Body of pancreas (tissue), 4 donors: ENCODE data around the gene CYGB. TPM values are rescaled to one million over a fixed set of nuclear protein-coding genes. Genes with fewer than 3 reads are reported as not detected.

Source experiments
- ATAC-seq: fragments of 150-250 bp; one replicate; pipeline ENCODE4 v1.9.1; 2016
- DNase-seq, 4 donors: peaks; one replicate each; pipeline ENCODE4 v3.0.0-alpha.2; 2019
- H3K27ac ChIP-seq, 4 donors: fragments of 200-600 bp; sonication (generic); 1 replicate in 3 of 4; 2 replicates in 1 of 4; pipeline versions ENCODE4 v1.5.1 to v1.6.1; 2016 to 2019; ENCODE audit warnings: mild to moderate bottlenecking in 1 of 4, mixed read lengths in 1 of 4, moderate library complexity in 1 of 4
- H3K27me3 ChIP-seq, 2 donors: fragments of 200-600 bp; sonication (generic); one replicate each; pipeline ENCODE4 v1.6.0; 2016; ENCODE audit warnings: mild to moderate bottlenecking in 1 of 2
- H3K36me3 ChIP-seq, 2 donors: fragments of 200-600 bp; sonication (generic); replicated peaks in 1 of 2; 2 replicates each; pipeline ENCODE4 v1.5.1; 2016; ENCODE audit warnings: low read depth in 2 of 2; ENCODE audit not compliant: insufficient read depth in 1 of 2
- H3K4me1 ChIP-seq: fragments of 200-600 bp; sonication (generic); one replicate; pipeline ENCODE4 v1.6.0; 2016
- H3K4me3 ChIP-seq, 2 donors: fragments of 200-600 bp; sonication (generic); 1 replicate in 1 of 2; 2 replicates in 1 of 2; pipeline ENCODE4 v1.5.1; 2016 to 2019
- H3K9me3 ChIP-seq, 3 donors: fragments of 200-600 bp; sonication (generic); 1 replicate in 2 of 3; 2 replicates in 1 of 3; pipeline ENCODE4 v1.5.1; 2016
- POLR2A ChIP-seq, 3 donors: fragments of 450-650 bp; IDR thresholded peaks; one replicate each; pipeline ENCODE4 v1.6.1; 2016; ENCODE audit warnings: antibody characterized with exemption in 3 of 3, mild to moderate bottlenecking in 2 of 3
- WGBS, 2 donors: methylation state at CpG; one replicate each; pipeline ENCODE4 v1.1.5; 2017; 5-methylcytosine and 5-hydroxymethylcytosine counted together
- intact Hi-C: fragments of 100-400 bp; cut with DNase I; formaldehyde crosslinking; loops from one replicate; pipeline ENCODE4 v1.15.1; 2023
- total RNA-seq, 2 donors: library from RNA; depleted of rRNA; stranded (reverse); fragments of >200 nt; gene quantifications; one replicate each; pipeline ENCODE4 v1.1.0, GENCODE V29; 2016
- TF ChIP-seq, protein P1 (sequence below), 7 experiments: fragments of 450-650 bp in 4 of 7; fragments of 200-600 bp in 3 of 7; sonication (generic) in 3 of 7; IDR thresholded peaks; one replicate each; pipeline ENCODE4 v1.5.1; 2016 to 2019; ENCODE audit warnings: antibody characterized with exemption in 7 of 7

The CYGB gene
- total RNA-seq, 2 donors from 2014 or later: 9.6 to 21.1 TPM

DNA sequence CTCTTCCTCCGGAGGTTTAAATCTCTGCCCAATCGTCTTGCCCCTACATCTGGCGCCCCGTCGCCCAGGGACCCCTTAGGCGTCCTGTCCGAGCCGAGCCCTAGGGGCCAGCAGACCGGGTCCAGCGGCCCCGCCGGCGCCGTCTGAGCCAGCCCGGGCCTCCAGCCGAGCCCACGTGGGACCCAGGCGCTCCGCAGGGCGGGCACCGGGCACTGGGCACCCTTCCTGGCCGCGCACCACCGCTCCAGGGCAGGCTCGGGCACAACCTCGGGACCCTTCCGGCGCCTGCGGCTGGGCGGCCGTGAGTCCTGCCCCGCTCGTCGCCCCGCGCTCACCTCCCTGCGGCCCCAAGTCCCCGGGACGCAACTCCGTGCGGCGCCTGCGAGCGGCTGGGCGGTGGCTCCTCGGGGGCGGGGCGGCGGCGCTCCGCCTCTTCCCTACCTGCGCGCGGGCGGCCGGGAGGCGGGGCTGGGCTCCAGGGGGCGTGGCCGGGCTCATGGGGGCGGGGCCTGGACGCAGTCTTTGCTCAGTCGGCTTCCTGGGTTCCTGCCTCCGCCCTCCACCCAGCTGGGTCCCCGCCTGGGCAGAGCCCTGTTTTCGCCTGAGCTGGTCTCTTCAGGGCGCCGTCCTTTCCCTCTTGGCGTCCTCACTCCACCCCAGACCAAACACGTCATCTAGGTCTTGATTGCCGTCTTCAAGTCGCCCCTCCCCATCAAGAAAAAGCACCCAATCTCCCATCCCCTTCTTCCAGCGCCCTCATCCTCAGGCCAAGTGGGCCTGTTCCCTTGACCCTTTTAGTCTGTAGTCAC is 36.3 kb downstream of the CYGB start, which contains the start of gene RHBDF2:
RHBDF2 (minus strand) TSS at position 406 of the 809 bp plus-strand sequence. CDS start 19,899 bp downstream, outside the sequence.
- no peaks in the 10 kb centered on the region for H3K36me3 ChIP-seq
- no peaks in the 10 kb centered on the region for H3K27me3 ChIP-seq
- intact Hi-C loops: no loop called here
- peaks cover 65% of the 10 kb centered on the region for H3K4me1 ChIP-seq
- DNase-seq (peak; percentile 95 to 97 (median 96)), ATAC-seq (peak; percentile 85)
- peak; percentile 75 to 92 (median 87) for TF ChIP-seq POLR2A (IDR thresholded peaks at IDR 0.05)
- TF ChIP-seq, protein P1, sequence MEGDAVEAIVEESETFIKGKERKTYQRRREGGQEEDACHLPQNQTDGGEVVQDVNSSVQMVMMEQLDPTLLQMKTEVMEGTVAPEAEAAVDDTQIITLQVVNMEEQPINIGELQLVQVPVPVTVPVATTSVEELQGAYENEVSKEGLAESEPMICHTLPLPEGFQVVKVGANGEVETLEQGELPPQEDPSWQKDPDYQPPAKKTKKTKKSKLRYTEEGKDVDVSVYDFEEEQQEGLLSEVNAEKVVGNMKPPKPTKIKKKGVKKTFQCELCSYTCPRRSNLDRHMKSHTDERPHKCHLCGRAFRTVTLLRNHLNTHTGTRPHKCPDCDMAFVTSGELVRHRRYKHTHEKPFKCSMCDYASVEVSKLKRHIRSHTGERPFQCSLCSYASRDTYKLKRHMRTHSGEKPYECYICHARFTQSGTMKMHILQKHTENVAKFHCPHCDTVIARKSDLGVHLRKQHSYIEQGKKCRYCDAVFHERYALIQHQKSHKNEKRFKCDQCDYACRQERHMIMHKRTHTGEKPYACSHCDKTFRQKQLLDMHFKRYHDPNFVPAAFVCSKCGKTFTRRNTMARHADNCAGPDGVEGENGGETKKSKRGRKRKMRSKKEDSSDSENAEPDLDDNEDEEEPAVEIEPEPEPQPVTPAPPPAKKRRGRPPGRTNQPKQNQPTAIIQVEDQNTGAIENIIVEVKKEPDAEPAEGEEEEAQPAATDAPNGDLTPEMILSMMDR (IDR thresholded peaks at IDR 0.05): no peak
- 1 to 4% methylated on average over 23 to 34 of the region's 72 CpGs for WGBS, 2 donors
- peak within 1 kb of the TSS; percentile 41 to 70 for H3K4me3 ChIP-seq
- no peaks in the 10 kb centered on the region for H3K9me3 ChIP-seq
- H3K27ac ChIP-seq: peak within 1 kb of the TSS; percentile 85 to 96 (median 92)

DNA sequence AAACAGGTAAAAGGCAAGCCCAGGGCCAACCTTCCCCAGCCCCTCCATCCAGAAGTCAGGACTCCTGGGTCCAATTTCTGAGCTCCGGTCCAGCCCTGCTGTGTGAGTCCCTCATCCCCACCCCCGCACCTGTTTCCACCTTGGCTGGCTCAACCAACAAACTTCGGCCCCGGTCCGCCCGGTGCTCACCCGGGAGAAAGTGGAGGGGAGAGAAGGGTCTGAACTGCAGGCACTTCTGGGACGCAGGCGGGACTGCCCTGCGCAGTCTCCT is 36.8 kb downstream of the CYGB start:
- H3K4me1 ChIP-seq: peaks cover 67% of the 10 kb centered on the region
- peak; percentile 1 for ATAC-seq
- WGBS, 2 donors: 18% methylated on average over 10 of the region's 10 CpGs; no CpG with 5 or more reads in 1 of the 2 donors
- no peak for TF ChIP-seq POLR2A (IDR thresholded peaks at IDR 0.05)
- TF ChIP-seq, protein P1 (IDR thresholded peaks at IDR 0.05): no peak
- no peaks in the 10 kb centered on the region for H3K9me3 ChIP-seq
- H3K4me3 ChIP-seq: peak overlapping the region; percentile 41 to 70
- H3K27me3 ChIP-seq: no peaks in the 10 kb centered on the region
- intact Hi-C loops: no loop called here
- DNase-seq: no peak
- H3K36me3 ChIP-seq: no peaks in the 10 kb centered on the region
- H3K27ac ChIP-seq: peak overlapping the region; percentile 76 to 96 (median 89)

DNA sequence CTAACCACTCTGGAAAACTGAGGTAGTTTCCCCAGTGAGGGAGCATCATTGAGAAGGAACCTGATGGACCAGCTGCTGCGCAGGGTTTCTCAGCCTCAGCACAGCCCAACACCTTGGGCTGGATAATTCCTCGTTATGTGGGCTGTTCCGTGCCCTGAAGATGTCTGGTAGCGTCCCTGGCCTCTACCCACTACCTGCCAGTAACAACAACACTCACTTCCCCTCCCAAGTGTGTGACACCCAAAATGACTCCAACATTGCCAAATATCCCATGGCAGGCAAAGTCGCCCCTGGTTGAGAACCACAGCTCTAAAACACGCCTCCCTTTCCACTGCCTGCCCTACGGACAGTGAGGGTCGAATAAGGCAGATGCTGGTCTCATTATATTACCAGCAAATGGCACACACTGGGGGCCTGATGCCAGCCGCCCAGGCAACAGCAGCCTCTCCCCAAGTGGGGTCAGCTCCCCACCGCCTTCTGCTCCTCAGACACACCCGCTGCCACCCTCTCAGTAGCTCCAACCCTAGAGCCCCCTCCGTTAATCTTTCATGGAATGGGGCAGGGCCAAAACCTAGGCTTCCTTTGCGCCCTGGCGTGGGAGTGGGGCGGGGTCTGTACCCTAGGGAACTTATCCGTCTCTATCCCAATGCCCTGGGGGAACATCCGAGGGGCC is 37.3 kb downstream of the CYGB start:
- peaks cover 67% of the 10 kb centered on the region for H3K4me1 ChIP-seq
- H3K27ac ChIP-seq: peak overlapping the region; percentile 76 to 96 (median 89)
- H3K27me3 ChIP-seq: no peaks in the 10 kb centered on the region
- peak in 1 of 4 donors; percentile 30 for DNase-seq
- no peak for ATAC-seq
- TF ChIP-seq, protein P1 (IDR thresholded peaks at IDR 0.05): no peak
- TF ChIP-seq POLR2A (IDR thresholded peaks at IDR 0.05): peak in 2 of 3 donors; percentile 17 to 27
- intact Hi-C loops: no loop called here
- WGBS, 2 donors: 17 to 18% methylated on average over 10 to 17 of the region's 17 CpGs
- no peaks in the 10 kb centered on the region for H3K36me3 ChIP-seq
- H3K9me3 ChIP-seq: no peaks in the 10 kb centered on the region
- H3K4me3 ChIP-seq: peak overlapping the region; percentile 41 to 70

DNA sequence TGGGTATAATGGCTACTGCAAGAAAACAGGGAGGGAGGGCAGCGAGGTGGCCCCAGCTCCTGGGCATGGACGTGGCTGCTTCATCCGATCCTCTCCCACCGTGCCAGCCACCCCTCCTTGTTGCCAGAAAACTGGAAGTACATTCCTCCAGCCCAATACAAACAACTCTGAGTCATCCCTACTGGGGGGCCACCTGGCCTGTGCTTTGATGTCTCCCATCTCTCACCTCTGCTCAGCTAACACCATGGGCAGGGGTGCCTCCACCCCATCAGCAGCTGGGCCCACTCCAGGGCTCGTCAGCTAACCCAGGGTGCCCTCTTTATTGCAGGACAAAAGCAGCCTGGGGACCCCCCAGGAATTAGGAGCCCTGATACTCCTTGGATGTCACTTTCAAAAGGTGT is 38.2 kb downstream of the CYGB start:
- no peaks in the 10 kb centered on the region for H3K27me3 ChIP-seq
- intact Hi-C loops: no loop called here
- peaks cover 70% of the 10 kb centered on the region for H3K4me1 ChIP-seq
- ATAC-seq (no peak), DNase-seq (peak in 3 of 4 donors; percentile 39 to 56 (median 52))
- TF ChIP-seq POLR2A (IDR thresholded peaks at IDR 0.05): peak in 2 of 3 donors; percentile 3 to 5
- TF ChIP-seq, protein P1 (IDR thresholded peaks at IDR 0.05): no peak
- peak overlapping the region in 3 of 4 donors; percentile 85 to 96 (median 93) for H3K27ac ChIP-seq
- WGBS, 2 donors: 36 to 54% methylated on average over 4 to 5 of the region's 5 CpGs
- H3K4me3 ChIP-seq: no peak overlapping the region
- H3K9me3 ChIP-seq: no peaks in the 10 kb centered on the region
- no peaks in the 10 kb centered on the region for H3K36me3 ChIP-seq
